SKM-1 treated with dmso at 0.1 percent for 144 hours (cell line): Measurements from ENCODE around the gene DOCK7.

Source experiments
- DNase-seq: peaks from one replicate; lab custom pipeline; 2025; ENCODE audit not compliant: unreplicated experiment; lab: John Stamatoyannopoulos, UW

The DOCK7 gene

DNA sequence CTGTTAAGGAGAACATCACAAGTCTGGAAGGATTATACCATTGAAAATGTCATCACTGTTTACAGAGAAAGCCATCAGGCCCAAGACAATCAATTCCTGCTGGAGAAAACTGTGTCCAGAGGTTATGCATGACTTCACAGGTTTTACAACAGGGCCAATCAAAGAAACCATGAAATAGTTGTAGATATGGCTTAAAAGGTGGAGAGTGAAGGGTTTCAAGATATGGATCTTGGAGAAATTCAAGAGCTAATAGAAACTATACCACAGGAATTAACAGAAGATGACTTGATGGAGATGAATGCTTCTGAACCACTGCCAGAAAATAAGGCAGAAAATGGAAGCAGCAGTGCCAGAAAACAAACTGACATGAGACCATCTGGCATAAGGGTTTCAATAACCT lies 221.1 kb downstream of the DOCK7 start:
- no peak for DNase-seq

- no peak for DNase-seq
These were observed 225.8 kb downstream of the DOCK7 start for GRCh38 chr1:62462370-62462769.

- DNase-seq: no peak
These were observed 230.2 kb downstream of the DOCK7 start for GRCh38 chr1:62457955-62458354.

DNA sequence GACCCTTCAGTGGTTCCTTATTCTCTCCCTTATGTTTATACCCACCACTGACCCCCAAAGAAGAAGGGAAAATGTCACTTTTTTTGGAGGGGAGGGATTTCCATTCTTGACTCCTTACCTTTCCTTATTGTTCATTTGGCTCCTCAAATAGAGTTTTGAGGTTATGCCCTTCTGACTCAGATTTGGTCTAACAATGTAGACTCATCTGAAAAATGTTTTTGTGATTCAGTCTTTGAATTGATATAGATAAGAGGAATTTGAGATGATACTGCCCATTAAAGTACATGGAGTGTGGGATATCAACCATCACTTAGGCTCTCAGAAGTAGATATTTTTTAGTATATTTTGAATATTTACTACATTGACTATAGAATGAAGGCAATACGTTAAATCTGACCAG lies 235.2 kb downstream of the DOCK7 start:
- no peak for DNase-seq

DNA sequence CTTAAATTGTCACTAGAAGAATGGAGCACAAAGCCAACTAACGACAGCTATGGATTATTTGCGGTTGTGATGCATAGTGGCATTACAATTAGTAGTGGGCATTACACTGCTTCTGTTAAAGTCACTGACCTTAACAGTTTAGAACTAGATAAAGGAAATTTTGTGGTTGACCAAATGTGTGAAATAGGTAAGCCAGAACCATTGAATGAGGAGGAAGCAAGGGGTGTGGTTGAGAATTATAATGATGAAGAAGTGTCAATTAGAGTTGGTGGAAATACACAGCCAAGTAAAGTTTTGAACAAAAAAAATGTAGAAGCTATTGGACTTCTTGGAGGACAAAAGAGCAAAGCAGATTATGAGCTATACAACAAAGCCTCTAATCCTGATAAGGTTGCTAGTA lies 237.9 kb downstream of the DOCK7 start:
- DNase-seq: no peak

DNA sequence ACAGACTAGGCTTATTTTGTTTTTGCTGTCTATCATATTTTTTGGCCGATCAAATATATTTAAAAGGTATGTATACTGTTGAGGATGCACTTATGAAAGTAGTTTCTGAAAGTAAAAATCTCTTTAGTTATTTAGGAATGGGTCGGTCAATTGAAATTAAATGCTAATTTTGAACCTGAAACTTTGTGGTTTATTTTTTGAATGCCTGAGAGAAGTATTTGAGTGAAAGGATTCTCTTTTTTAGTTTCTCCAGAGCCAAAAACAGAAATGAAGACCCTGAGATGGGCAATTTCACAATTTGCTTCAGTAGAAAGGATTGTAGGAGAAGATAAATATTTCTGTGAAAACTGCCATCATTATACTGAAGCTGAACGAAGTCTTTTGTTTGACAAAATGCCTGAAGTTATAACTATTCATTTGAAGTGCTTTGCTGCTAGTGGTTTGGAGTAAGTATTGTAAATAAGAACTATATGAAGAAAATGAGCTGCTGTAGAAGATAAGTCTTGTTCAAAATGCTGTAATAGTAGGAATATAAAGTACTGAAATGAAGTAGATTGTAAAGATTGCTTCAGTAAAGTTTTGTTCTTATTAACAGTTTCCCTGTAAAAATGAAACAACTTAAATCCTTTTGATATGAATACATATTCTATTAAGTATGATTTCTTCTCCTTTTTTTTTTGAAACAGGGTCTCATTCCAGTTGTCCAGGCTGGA lies 239.8 kb downstream of the DOCK7 start:
- no peak for DNase-seq

- DNase-seq: peak; percentile 18
These were observed 243.5 kb downstream of the DOCK7 start for GRCh38 chr1:62444701-62445100.

- DNase-seq: no peak
These were observed 248.4 kb downstream of the DOCK7 start for GRCh38 chr1:62439652-62440371.

GRCh38 chr1:62438163-62438562 lies 250.0 kb downstream of the DOCK7 start:
- no peak for DNase-seq

GRCh38 chr1:62437273-62437940 lies 250.8 kb downstream of the DOCK7 start:
- DNase-seq: peak; percentile 51

DNA sequence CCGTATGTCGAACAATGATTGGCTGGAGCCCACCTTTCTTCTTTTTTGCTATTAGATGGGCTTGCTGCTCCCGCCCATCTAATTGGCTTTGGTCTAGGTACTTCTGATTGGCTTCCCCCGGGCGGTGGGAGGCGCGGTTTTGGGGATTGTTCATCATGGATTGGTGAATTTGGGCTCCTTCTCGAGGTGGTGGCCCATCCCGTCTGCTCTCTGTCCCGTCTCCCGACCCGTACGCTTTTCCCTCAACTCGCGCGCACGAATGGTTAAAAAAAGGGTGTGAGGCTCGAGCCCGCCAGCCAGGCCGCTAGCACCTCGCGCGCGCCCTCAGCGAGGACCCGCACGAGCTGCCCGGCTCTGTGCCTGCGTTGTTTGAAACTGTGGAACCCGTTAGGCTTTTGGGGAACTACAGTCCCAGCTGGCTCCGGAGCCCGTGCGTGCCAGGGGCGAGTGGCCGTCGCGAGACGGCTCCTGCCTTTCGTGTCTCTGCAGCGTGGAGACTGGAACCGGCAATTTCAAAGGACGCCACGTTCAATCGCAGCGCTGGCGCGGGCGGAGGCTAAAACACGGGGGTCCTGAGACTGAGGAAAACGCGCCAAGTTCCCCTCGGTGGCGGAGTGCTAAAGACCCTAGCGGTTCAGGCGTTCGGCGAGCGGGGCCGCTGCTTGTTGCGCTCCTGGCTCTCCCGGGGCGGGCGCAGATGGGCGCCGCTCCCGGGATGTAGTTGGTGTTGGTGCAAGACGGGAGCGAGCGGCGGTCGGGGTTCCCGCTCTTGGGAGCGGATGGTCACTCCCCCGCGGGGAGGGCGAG lies 251.5 kb downstream of the DOCK7 start, which contains the start of gene USP1:
TSS of gene USP1 (plus strand) at position 584 of the 807 bp plus-strand sequence. CDS start 2,819 bp downstream, outside the sequence.
- DNase-seq: peak; percentile 99

DNA sequence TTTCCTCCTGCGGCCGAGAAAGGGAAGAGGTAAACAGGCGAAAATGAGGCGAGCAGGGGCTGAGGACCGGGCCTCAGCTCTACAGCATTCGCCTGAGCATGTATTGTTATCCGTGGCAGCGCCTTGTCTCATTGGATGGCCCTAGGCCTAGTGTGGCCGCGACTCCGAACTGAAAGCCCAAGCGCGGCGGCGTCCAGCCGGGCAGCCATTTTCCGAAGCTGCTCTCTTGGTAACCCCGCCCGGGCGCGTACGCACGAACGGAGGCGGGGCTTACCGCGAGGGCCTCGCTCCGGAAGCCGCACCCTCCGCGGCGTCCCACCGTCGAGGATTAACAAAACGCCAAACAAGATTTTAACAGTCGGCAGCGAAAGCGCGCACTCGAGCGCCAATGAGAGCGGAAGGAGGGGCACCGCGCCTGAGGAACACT lies 252.1 kb downstream of the DOCK7 start:
- DNase-seq: peak; percentile 65

DNA sequence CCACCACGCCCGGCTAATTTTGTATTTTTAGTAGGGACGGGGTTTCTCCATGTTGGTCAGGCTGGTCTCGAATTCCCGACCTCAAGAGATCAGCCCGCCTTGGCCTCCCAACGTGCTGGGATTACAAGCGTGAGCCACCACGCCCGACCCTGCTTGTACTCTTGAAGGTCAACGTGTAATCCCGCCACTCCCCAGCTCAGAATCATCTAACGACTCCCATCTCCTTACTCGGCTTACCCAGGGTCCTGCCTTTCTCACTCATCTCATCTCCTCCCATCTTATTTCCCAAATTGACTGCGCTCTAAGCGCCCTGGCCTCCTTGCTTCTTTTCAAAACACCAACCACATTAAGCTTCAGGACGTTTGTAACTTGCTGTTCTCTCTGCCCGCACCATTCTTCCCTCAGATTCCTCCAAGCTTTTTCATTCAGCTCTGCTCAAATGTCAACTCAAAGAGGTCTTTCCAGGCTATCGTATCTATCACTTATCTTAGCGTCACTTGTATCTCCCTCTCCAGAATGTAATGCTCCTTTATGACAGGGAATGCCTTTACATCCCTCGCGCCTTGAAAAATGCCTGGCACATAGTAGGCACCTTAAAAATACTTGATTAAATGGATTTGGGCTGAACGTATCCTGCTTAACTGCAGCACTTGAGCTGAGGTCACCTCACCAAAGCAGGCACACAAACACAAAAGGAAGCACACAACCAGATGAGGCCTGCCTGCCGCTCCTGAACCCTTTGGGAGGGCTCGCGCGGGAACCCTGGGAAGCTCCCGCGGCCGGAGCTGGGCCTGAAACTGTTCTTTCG lies 252.8 kb downstream of the DOCK7 start:
- no peak for DNase-seq

GRCh38 chr1:62434618-62435001 lies 253.6 kb downstream of the DOCK7 start:
- no peak for DNase-seq

- DNase-seq: no peak
These were observed 254.1 kb downstream of the DOCK7 start for GRCh38 chr1:62433861-62434617.

DNA sequence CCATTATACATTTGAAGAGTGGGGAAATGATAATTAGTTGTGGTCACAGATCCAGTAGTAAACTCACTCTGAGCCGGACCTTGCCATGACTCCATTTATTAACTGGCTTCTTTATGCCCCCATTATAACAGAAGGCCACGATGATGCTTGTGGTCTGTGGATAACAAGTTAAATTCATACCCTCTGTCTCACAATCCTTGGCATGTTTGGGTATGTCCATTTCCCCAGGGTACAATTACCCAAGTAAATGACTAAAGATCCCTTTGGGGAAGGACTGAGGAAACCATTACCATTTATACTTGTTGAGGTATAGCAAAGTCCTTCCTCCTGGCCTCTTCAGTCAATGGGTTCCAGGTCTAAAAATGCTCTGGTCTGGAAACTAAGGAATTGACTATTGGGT lies 258.6 kb downstream of the DOCK7 start:
- no peak for DNase-seq

- no peak for DNase-seq
These were observed 259.8 kb downstream of the DOCK7 start for GRCh38 chr1:62428351-62428750.

DNA sequence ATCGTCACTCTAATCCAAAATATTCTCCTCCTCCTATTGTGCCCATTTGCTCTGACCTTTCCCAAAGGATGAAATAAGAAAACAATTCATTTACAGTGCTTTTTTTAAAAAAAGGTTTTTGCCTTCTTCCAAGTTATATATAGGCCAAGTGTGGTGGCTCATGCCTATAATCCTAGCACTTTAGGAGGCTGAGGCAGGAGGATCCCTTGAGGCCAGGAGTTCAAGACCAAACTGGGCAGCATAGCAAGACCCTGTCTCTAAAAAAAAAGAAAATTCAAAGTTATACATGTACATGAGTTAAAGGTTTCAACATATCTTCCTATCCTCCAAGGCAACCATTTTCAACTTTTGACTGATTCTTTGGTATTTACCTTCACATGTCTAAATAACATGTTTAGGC lies 261.4 kb downstream of the DOCK7 start:
- no peak for DNase-seq

- no peak for DNase-seq
These were observed 261.9 kb downstream of the DOCK7 start for GRCh38 chr1:62426237-62426636.

DNA sequence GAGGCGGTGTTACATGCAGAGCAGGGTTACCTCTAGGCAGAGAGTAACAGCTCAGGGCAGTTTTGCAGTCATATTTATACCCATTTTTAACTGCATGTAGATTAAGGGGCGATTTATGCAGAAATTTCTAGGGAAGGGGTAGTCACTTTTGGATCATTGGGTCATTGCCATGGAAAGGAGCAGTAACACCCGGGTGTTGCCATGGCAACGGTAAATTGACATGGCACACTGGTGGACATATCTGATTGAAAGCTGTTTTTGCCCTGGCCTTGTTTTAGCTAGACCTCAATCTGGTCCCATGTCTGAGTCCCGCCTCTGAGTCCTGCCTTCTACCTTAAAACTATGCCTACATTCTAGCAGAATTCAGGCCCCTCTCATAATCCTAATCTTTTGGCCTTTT lies 263.1 kb downstream of the DOCK7 start:
- no peak for DNase-seq
